Natural killer cell (primary cell): ENCODE measurements around the gene MMP24. TPM values are rescaled to one million over a fixed set of nuclear protein-coding genes. Genes with fewer than 3 reads are reported as not detected.

ENCODE experiments used
- ATAC-seq, 3 donors: fragments of 150-1000 bp in 2 of 3; fragments of 200-7000 bp in 1 of 3; cut with Tn5 transposase; 1 replicate in 1 of 3; 2 replicates in 2 of 3; pipeline ENCODE4 v1.10.0; 2021; ENCODE audit warnings: mild to moderate bottlenecking in 2 of 3, moderate library complexity in 2 of 3
- DNase-seq, 2 donors: peaks; one replicate each; pipeline versions ENCODE4 v3.0.0 to v3.0.0-alpha.2; 2013 to 2021; ENCODE audit warnings: mixed read lengths in 1 of 2
- H3K27ac ChIP-seq: one replicate; pipeline ENCODE4 v1.5.1; 2013; ENCODE audit warnings: mild to moderate bottlenecking, low read length
- H3K27me3 ChIP-seq: one replicate; pipeline ENCODE4 v1.6.1; 2013; ENCODE audit warnings: low read length; ENCODE audit not compliant: control insufficient read depth, insufficient read depth
- H3K36me3 ChIP-seq: one replicate; pipeline ENCODE4 v1.6.1; 2013; ENCODE audit warnings: low read length; ENCODE audit not compliant: control insufficient read depth, insufficient read depth
- H3K4me1 ChIP-seq: one replicate; pipeline ENCODE4 v1.6.1; 2013; ENCODE audit warnings: low read length; ENCODE audit not compliant: control insufficient read depth, insufficient read depth
- H3K4me3 ChIP-seq: one replicate; pipeline ENCODE4 v1.5.1; 2013; ENCODE audit warnings: low read length
- H3K9me3 ChIP-seq: one replicate; pipeline ENCODE4 v1.6.1; 2013; ENCODE audit warnings: low read length; ENCODE audit not compliant: control insufficient read depth, insufficient read depth
- H3K27ac Mint-ChIP-seq, 2 donors: one replicate each; pipeline ENCODE4 v1.8.0; 2022; ENCODE audit warnings: mild to moderate bottlenecking in 2 of 2, mixed read lengths in 2 of 2, moderate library complexity in 1 of 2
- H3K27me3 Mint-ChIP-seq, 2 donors: one replicate each; pipeline ENCODE4 v1.8.0; 2022; ENCODE audit warnings: low read depth in 2 of 2, mixed read lengths in 2 of 2
- H3K36me3 Mint-ChIP-seq: one replicate; pipeline ENCODE4 v1.8.0; 2022; ENCODE audit warnings: mixed read lengths
- H3K4me1 Mint-ChIP-seq, 2 donors: one replicate each; pipeline ENCODE4 v1.8.0; 2022; ENCODE audit warnings: mixed read lengths in 2 of 2
- H3K4me3 Mint-ChIP-seq: one replicate; pipeline ENCODE4 v1.8.0; 2022; ENCODE audit warnings: mild to moderate bottlenecking, moderate library complexity, mixed read lengths
- H3K9me3 Mint-ChIP-seq, 2 donors: one replicate each; pipeline ENCODE4 v1.8.0; 2022; ENCODE audit warnings: mixed read lengths in 2 of 2
- CTCF ChIP-seq: fragments of 200-600 bp; IDR thresholded peaks from one replicate; pipeline ENCODE4 v1.8.0; 2022; ENCODE audit warnings: antibody characterized with exemption
- WGBS: methylation state at CpG from one replicate; pipeline ENCODE4 v1.1.7; 2013; ENCODE audit warnings: missing lambda C conversion rate; ENCODE audit not compliant: insufficient coverage; 5-methylcytosine and 5-hydroxymethylcytosine counted together
- intact Hi-C: fragments of 100-400 bp; cut with micrococcal nuclease; formaldehyde crosslinking; loops from one replicate; pipeline ENCODE4 v1.14.2; 2022
- total RNA-seq, 4 donors: library from RNA; stranded (reverse); fragments of 120-200 nt in 1 of 4; gene quantifications; one replicate each; pipeline versions ENCODE4 v1.2.3 to v1.2.4, GENCODE V29; 2013 to 2022

MMP24 gene
- total RNA-seq, 3 donors from 2014 or later (not counting 1 experiment from before 2014, with no cell fraction given) = 0.14 to 0.18 (median 0.16) TPM

DNA sequence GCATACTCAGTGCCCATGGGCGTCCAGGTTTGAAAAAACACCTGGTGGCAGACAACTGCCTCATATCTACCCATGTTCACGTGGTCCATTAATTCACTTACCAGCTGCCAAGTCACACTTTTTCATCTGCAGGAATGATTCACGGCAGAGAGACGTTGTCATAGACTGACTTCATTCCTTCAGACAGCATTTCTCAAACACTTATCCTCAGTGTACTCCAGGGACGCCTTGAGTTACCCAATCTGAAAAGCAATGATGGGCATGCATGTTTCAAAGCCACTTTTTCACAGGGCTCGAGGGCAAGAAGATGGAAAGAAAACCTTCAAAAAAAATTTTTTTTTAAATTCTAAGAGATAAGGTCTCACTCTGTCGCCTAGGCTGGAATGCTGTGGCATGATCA, 45.4 kb downstream of the MMP24 start:
- H3K36me3 Mint-ChIP-seq = no peaks in the 10 kb centered on the region

DNA sequence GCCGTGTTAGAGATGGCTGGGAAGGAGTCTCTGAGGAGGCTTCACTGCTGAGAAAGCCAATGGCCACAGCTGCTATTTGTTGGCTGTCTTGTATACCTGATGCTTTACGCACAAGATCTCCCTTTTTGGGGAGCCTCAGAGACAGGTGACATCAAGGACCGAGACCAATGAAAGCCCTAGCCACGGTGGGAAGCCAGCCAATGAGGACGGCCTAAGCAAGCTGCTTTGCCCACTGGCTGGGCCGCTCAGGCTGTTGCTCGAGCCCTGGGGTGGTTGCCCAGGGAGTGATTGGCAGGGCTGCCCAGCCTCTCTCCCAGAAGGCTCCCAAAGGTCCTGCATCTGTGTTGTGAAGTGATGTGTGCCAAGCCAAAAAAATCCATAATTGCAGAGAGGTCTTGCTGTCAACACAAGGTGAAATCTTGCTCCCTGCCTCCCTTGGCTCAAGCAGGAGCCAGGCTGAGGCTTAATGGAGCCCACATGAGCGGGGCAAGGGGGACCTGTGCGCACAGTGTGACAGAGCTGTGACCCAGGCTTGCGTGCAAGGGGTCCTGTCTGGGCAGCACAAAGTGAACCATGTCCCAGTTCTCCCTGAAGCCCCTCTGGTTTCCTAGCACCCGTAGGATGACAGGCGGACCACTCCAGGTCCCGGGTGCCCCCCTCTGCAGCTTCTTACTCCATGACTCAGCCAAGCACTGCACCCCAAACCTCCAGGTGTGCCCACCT, 47.1 kb downstream of the MMP24 start:
- H3K9me3 ChIP-seq = no peaks in the 10 kb centered on the region
- no peak overlapping the region for H3K27ac ChIP-seq
- H3K4me3 ChIP-seq = no peak overlapping the region
- peaks cover 24% of the 10 kb centered on the region for H3K36me3 ChIP-seq
- ATAC-seq (no peak), DNase-seq (no peak)
- Mint-ChIP-seq H3K27ac (peak overlapping the region; percentile 13 to 53), H3K4me3 (no peak overlapping the region), H3K9me3 (no peaks in the 10 kb centered on the region), H3K27me3 (no peaks in the 10 kb centered on the region), H3K4me1 (peaks cover 17 to 26% of the 10 kb centered on the region in 2 donors), H3K36me3 (no peaks in the 10 kb centered on the region)
- no peaks in the 10 kb centered on the region for H3K27me3 ChIP-seq
- intact Hi-C loops = no loop called here
- H3K4me1 ChIP-seq = peaks cover 29% of the 10 kb centered on the region
- no peak for TF ChIP-seq CTCF
- WGBS = 93% methylated on average over 13 of the region's 13 CpGs

More for the DNA sequence above, 45.4 kb downstream of the MMP24 start:
- Mint-ChIP-seq H3K4me1 (peaks cover 7 to 13% of the 10 kb centered on the region in 2 donors), H3K4me3 (no peak overlapping the region), H3K9me3 (no peaks in the 10 kb centered on the region), H3K27me3 (no peaks in the 10 kb centered on the region), H3K27ac (no peak overlapping the region)
- no peak overlapping the region for H3K27ac ChIP-seq
- H3K4me1 ChIP-seq = peaks cover 19% of the 10 kb centered on the region
- H3K9me3 ChIP-seq = no peaks in the 10 kb centered on the region
- no peak for TF ChIP-seq CTCF
- no peak for ATAC-seq
- intact Hi-C loops = no loop called here
- H3K4me3 ChIP-seq = no peak overlapping the region
- WGBS = 95% methylated on average over 7 of the region's 7 CpGs
- DNase-seq = no peak
- H3K27me3 ChIP-seq = no peaks in the 10 kb centered on the region
- H3K36me3 ChIP-seq = peaks cover 34% of the 10 kb centered on the region

GRCh38 chr20:35274172-35275092, 47.9 kb downstream of the MMP24 start:
- H3K4me1 ChIP-seq = peaks cover 29% of the 10 kb centered on the region
- peaks cover 31% of the 10 kb centered on the region for H3K36me3 ChIP-seq
- H3K27me3 ChIP-seq = no peaks in the 10 kb centered on the region
- WGBS = 96% methylated on average over 24 of the region's 24 CpGs
- no peak overlapping the region for H3K4me3 ChIP-seq
- Mint-ChIP-seq H3K36me3 (no peaks in the 10 kb centered on the region), H3K27me3 (no peaks in the 10 kb centered on the region), H3K4me1 (peaks cover 18 to 26% of the 10 kb centered on the region in 2 donors), H3K9me3 (no peaks in the 10 kb centered on the region), H3K27ac (peak overlapping the region in 1 of 2 donors; percentile 13), H3K4me3 (no peak overlapping the region)
- no peak overlapping the region for H3K27ac ChIP-seq
- intact Hi-C loops = no loop called here
- no peaks in the 10 kb centered on the region for H3K9me3 ChIP-seq
- no peak for TF ChIP-seq CTCF
- DNase-seq = no peak
- ATAC-seq = no peak
